K562 (cell line): ENCODE results near the gene NRXN3. TPM values are rescaled to one million over a fixed set of nuclear protein-coding genes. Genes with fewer than 3 reads are reported as not detected.

ENCODE experiments used
- ATAC-seq: fragments of 200-7000 bp; cut with Tn5 transposase; 3 replicates; pipeline ENCODE4 v1.9.1; 2020; ENCODE audit warnings: moderate library complexity
- BruUV-seq: library from RNA; stranded (reverse); fragments of 400-500 nt; replicated peaks from 2 replicates; lab custom pipeline; 2021; lab: Mats Ljungman, UMichigan
- CTCF ChIA-PET: fragments of 300-600 bp; formaldehyde crosslinking; extraction: SDS; loops from one replicate; lab custom pipeline; 2021; ENCODE audit warnings: low intra/inter-chr PET ratio; lab: Yijun Ruan, JAX
- POLR2A ChIA-PET: fragments of 300-600, 350-650 bp; sonication (Branson Sonifier 250); formaldehyde crosslinking; extraction: SDS; loops from one replicate; lab custom pipeline; 2021; ENCODE audit warnings: antibody characterized with exemption, inconsistent platforms; lab: Yijun Ruan, JAX
- DNase-seq, 4 experiments: peaks; one replicate each; pipeline versions ENCODE4 v3.0.0 to v3.0.0-alpha.2; 2011 to 2018; ENCODE audit warnings: low spot score in 3 of 4, mixed read lengths in 3 of 4; ENCODE audit errors: extremely low read depth in 1 of 4
- FAIRE-seq: peaks from 2 replicates; lab custom pipeline; 2011; peaks lifted over from hg19 to GRCh38; lab: Jason Lieb, UNC
- H2AFZ ChIP-seq: 2 replicates; pipeline ENCODE4 v1.6.0; 2011; ENCODE audit warnings: low read depth, low read length, control low read depth, inconsistent platforms
- H3K27ac ChIP-seq: fragments of 200-600 bp; 3 replicates; pipeline ENCODE4 v1.8.0; 2011; ENCODE audit warnings: low read depth, mild to moderate bottlenecking, control low read depth, inconsistent platforms, low read length, moderate library complexity, mixed read lengths; ENCODE audit errors: extremely low read depth
- H3K27me3 ChIP-seq, 2 experiments: fragments of 300-600 bp in 1 of 2; 2 replicates in 1 of 2; 3 replicates in 1 of 2; pipeline versions ENCODE4 v1.6.0 to v1.8.0; 2011; ENCODE audit warnings: inconsistent platforms in 2 of 2, low read length in 2 of 2, mild to moderate bottlenecking in 1 of 2, mixed read lengths in 1 of 2, moderate library complexity in 1 of 2; ENCODE audit not compliant: control insufficient read depth in 2 of 2, insufficient read depth in 2 of 2
- H3K36me3 ChIP-seq: fragments of 300-600 bp; 3 replicates; pipeline ENCODE4 v1.8.0; 2011; ENCODE audit warnings: mild to moderate bottlenecking, low read length, inconsistent platforms; ENCODE audit not compliant: control insufficient read depth, insufficient read depth
- H3K4me1 ChIP-seq, 2 experiments: fragments of 200-600 bp in 1 of 2; replicated peaks in 1 of 2; 2 replicates in 1 of 2; 3 replicates in 1 of 2; pipeline versions ENCODE4 v1.5.1 to v1.8.0; 2011; ENCODE audit warnings: inconsistent platforms in 2 of 2, low read length in 2 of 2, mild to moderate bottlenecking in 1 of 2, mixed read lengths in 1 of 2, moderate library complexity in 1 of 2; ENCODE audit not compliant: control insufficient read depth in 2 of 2, insufficient read depth in 2 of 2
- H3K4me2 ChIP-seq: 2 replicates; pipeline ENCODE4 v1.6.1; 2011; ENCODE audit warnings: low read length, control low read depth, inconsistent platforms, mixed read lengths; ENCODE audit not compliant: insufficient read depth
- H3K4me3 ChIP-seq: fragments of 200-600 bp; sonication (generic), shearing (Covaris generic); 2 replicates; pipeline ENCODE4 v1.5.1; 2016; ENCODE audit warnings: control low read depth, inconsistent platforms
- H3K79me2 ChIP-seq: fragments of 200-600 bp; 3 replicates; pipeline ENCODE4 v1.8.0; 2011; ENCODE audit warnings: low read length, inconsistent platforms; ENCODE audit not compliant: control insufficient read depth, insufficient read depth
- H3K9ac ChIP-seq, 2 experiments: 2 replicates each; pipeline versions ENCODE4 v1.6.0 to v1.6.1; 2011; ENCODE audit warnings: low read depth in 2 of 2, low read length in 2 of 2, control low read depth in 1 of 2, inconsistent platforms in 1 of 2, mild to moderate bottlenecking in 1 of 2, mixed read lengths in 1 of 2; ENCODE audit not compliant: insufficient read depth in 1 of 2
- H3K9me1 ChIP-seq: one replicate; pipeline ENCODE4 v1.6.0; 2011; ENCODE audit warnings: inconsistent platforms, mild to moderate bottlenecking, low read length, moderate library complexity; ENCODE audit not compliant: control insufficient read depth, insufficient read depth
- H3K9me3 ChIP-seq: replicated peaks from 2 replicates; pipeline ENCODE4 v1.5.1; 2011; ENCODE audit warnings: low read depth, low read length, inconsistent platforms; ENCODE audit not compliant: control insufficient read depth, insufficient read depth
- H4K20me1 ChIP-seq: replicated peaks from 2 replicates; pipeline ENCODE4 v1.6.1; 2011; ENCODE audit warnings: low read length, inconsistent platforms, mixed read lengths; ENCODE audit not compliant: control insufficient read depth, insufficient read depth
- CBX5 ChIP-seq: IDR thresholded peaks from 2 replicates; pipeline ENCODE4 v1.6.1; 2014; ENCODE audit warnings: low read depth, borderline replicate concordance
- CUX1 ChIP-seq: fragments of 200-800 bp; sonication (Bioruptor generic); IDR thresholded peaks from 2 replicates; pipeline ENCODE4 v1.6.1; 2016; ENCODE audit warnings: missing genetic modification characterization, missing compliant biosample characterization
- HMG20B ChIP-seq: fragments of 250-450 bp; sonication (Bioruptor Pico); IDR thresholded peaks from 2 replicates; pipeline ENCODE4 v1.5.0; 2021; ENCODE audit warnings: mild to moderate bottlenecking
- POLR2G ChIP-seq: fragments of 200-400 bp; formaldehyde crosslinking; IDR thresholded peaks from 2 replicates; pipeline ENCODE4 v1.6.1; 2017; ENCODE audit warnings: low read depth, mild to moderate bottlenecking, antibody characterized with exemption, low read length, moderate library complexity
- SETDB1 ChIP-seq: IDR thresholded peaks from one replicate; pipeline ENCODE4 v1.6.1; 2012; ENCODE audit warnings: low read length, control low read depth, inconsistent platforms
- TAF7 ChIP-seq: fragments of 450-650 bp; IDR thresholded peaks from 2 replicates; pipeline ENCODE4 v1.6.1; 2016; ENCODE audit warnings: missing genetic modification characterization, missing compliant biosample characterization
- ZNF133 ChIP-seq: fragments of 250-450 bp; sonication (Bioruptor Pico); IDR thresholded peaks from 2 replicates; pipeline ENCODE4 v1.4.0; 2020; ENCODE audit warnings: mild to moderate bottlenecking
- ZNF347 ChIP-seq: fragments of 450-650 bp; formaldehyde crosslinking; IDR thresholded peaks from 2 replicates; pipeline ENCODE4 v1.4.0; 2020; ENCODE audit warnings: low read depth, mild to moderate bottlenecking, moderate library complexity
- WGBS: fragments of 100-300 bp; shearing (Covaris generic); methylation state at CpG from one replicate; pipeline ENCODE4 v1.1.6; 2016; ENCODE audit warnings: low coverage, mixed read lengths; ENCODE audit not compliant: insufficient coverage; ENCODE audit errors: missing lambda C conversion rate; 5-methylcytosine and 5-hydroxymethylcytosine counted together
- in situ Hi-C: fragments of 300-500 bp; cut with MboI; formaldehyde crosslinking; loops from 4 replicates; pipeline ENCODE4 v1.15.0; 2018; ENCODE audit warnings: inconsistent platforms, mixed read lengths
- intact Hi-C: fragments of 100-400 bp; cut with micrococcal nuclease; formaldehyde crosslinking; loops from 2 replicates; pipeline ENCODE4 v1.14.2; 2022
- polyA plus RNA-seq, 8 experiments: library from polyadenylated mRNA; depleted of rRNA in 4 of 8; stranded (reverse) in 5 of 8; unstranded in 3 of 8; fragments of >200 nt; fragmentation: Nextera tagmentation in 2 of 8; fragmentation: Illumina TruSeq in 1 of 8; extraction: Ambion mirVana in 2 of 8; extraction: Trizol in 1 of 8; gene quantifications; 2 replicates each; pipeline versions ENCODE4 v1.2.1 to v1.2.3, GENCODE V29; 2011 to 2014; ENCODE audit warnings: inconsistent platforms in 1 of 8, missing spikeins in 1 of 8
- total RNA-seq, 7 experiments: library from RNA; depleted of rRNA in 6 of 7; stranded (reverse); fragments of >200 nt in 6 of 7; fragmentation: Illumina TruSeq in 2 of 7; extraction: Trizol in 2 of 7; gene quantifications; 2 replicates each; pipeline versions ENCODE4 v1.2.1 to v1.2.3, GENCODE V29; 2011 to 2021; ENCODE audit warnings: low replicate concordance in 1 of 7
- TF ChIP-seq, protein P1 (sequence below): fragments of 450-650 bp; formaldehyde crosslinking; IDR thresholded peaks from 2 replicates; pipeline ENCODE4 v1.4.0; 2020; ENCODE audit warnings: mild to moderate bottlenecking

The NRXN3 gene
- total and polyA plus RNA-seq, 9 of the 15 experiments (the other 6 are each of a cell fraction or from before 2014, with no cell fraction given): 0.09 TPM; not detected in 8

DNA sequence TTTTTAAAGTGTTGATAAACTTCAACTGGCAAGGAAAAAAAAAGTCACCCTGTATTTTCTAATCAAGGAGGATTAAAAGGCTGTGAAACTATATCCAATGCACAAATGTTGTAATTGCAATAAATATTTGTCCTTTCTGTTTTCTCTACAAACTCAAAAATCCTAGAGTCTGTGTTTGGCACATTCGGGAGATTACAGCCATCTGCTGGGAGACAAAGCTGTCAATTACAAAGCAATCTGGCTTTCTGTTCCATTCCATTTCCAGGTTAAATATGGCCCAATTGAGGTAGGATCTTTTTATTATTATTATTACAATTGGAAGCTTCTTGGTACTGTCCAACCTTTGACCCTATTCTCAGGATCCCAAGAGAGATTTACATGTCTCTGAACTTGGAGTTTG, 1745.2 kb downstream of the NRXN3 start:
- Histone ChIP-seq H3K9me1 (no peaks in the 10 kb centered on the region), H3K27me3 (no peaks in the 10 kb centered on the region), H3K79me2 (no peaks in the 10 kb centered on the region), H4K20me1 (no peaks in the 10 kb centered on the region), H3K4me1 (no peaks in the 10 kb centered on the region), H3K9me3 (no peaks in the 10 kb centered on the region), H3K9ac (no peak overlapping the region), H3K4me2 (no peak overlapping the region), H3K27ac (no peak overlapping the region), H3K36me3 (no peaks in the 10 kb centered on the region), H3K4me3 (no peak overlapping the region), H2AFZ (no peak overlapping the region)
- POLR2A ChIA-PET: no interaction called here
- no peak for ATAC-seq
- intact Hi-C loops: no loop called here
- in situ Hi-C loops: no loop called here
- CTCF ChIA-PET: no interaction called here
- 10% methylated on average over 1 of the region's 1 CpG for WGBS
- no peak for DNase-seq
- FAIRE-seq: no peak
- no TSS peak for BruUV-seq
- no peak for TF ChIP-seq SETDB1
- no peak for TF ChIP-seq POLR2G
- no peak for TF ChIP-seq CBX5
- TF ChIP-seq CUX1 (CRISPR knock-in tag): no peak
- TF ChIP-seq, protein P1, sequence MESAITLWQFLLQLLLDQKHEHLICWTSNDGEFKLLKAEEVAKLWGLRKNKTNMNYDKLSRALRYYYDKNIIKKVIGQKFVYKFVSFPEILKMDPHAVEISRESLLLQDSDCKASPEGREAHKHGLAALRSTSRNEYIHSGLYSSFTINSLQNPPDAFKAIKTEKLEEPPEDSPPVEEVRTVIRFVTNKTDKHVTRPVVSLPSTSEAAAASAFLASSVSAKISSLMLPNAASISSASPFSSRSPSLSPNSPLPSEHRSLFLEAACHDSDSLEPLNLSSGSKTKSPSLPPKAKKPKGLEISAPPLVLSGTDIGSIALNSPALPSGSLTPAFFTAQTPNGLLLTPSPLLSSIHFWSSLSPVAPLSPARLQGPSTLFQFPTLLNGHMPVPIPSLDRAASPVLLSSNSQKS: no peak
- TF ChIP-seq ZNF347: no peak
- no peak for TF ChIP-seq TAF7 (tag)
- no peak for TF ChIP-seq HMG20B (CRISPR knock-in tag)
- no peak for TF ChIP-seq ZNF133 (CRISPR knock-in tag)
